Measurements from ENCODE around the gene MAMSTR. TPM values are rescaled to one million over a fixed set of nuclear protein-coding genes. Genes with fewer than 3 reads are reported as not detected.

The MAMSTR gene
- total and polyA plus RNA-seq, 10 of the 15 experiments (the other 5 are each of a cell fraction or from before 2014, with no cell fraction given): 0.04 to 0.73 (median 0.31) TPM; not detected in 1

DNA sequence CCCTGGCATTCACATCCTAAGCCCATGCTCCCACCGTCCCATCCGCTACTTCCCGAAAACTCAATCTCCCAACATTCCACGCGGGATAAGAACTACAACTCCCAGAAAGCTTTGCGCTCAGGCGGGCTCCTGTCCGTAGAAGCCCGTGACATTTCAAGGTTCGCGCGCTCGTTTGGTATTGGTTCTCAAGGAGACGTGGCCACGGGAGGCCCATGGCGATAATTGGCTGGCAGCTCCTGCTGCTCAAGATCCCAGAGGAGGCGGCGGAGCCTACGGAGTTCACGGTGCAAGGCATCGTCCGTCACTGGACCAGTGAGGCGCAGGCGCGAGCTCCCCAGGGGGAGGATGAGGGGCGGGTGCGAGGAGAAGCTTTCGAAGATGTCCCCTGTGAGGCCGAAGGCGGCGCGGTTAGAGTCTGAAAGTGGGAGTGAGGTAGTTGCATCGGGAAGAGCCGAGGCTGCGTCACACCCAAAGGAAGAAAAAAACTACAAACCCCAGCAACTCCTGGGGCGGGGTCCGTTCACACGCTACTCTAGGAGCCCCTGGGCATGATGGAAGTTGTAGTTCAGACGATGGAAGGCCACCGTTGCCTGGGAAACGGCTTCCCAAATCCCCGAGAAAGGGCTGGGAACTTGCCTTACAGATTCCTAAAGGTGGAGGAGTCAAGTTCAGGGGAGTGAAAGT is 1.2 kb upstream of the MAMSTR start (continued):
- TF ChIP-seq ZNF217 (IDR thresholded peaks at IDR 0.05) (no peak), CREB1 (IDR thresholded peaks at IDR 0.05; ENCODE audit: low read depth) (peak; percentile 84), ZZZ3 (IDR thresholded peaks at IDR 0.05; ENCODE audit: control insufficient read depth, insufficient read length, low read depth) (no peak), TBL1XR1 (IDR thresholded peaks at IDR 0.05; ENCODE audit: low read depth, low read length) (peak; percentile 23; the same call in 1 of the 2 replicates), KAT2A (conservative IDR thresholded peaks at IDR 0.05; ENCODE audit: control insufficient read depth, low read depth, low read length) (no peak), RB1 (IDR thresholded peaks at IDR 0.05; ENCODE audit: borderline replicate concordance) (0 out of 2 replicates have a peak, but pooled peaks have one; percentile 48), JUND (IDR thresholded peaks at IDR 0.05; ENCODE audit: low read depth, low read length) (no peak), TARDBP (IDR thresholded peaks at IDR 0.05; ENCODE audit: borderline replicate concordance) (peak; percentile 95), DPF2 (IDR thresholded peaks at IDR 0.05) (peak; percentile 61), POU2F2 (IDR thresholded peaks at IDR 0.05; ENCODE audit: borderline replicate concordance, low read depth, low read length) (peak; percentile 12; the same call in 2 of the 3 replicates), ZSCAN29 (IDR thresholded peaks at IDR 0.05) (no peak), MXI1 (IDR thresholded peaks at IDR 0.05; ENCODE audit: low read depth, low read length) (peak; percentile 49), SMAD5 (IDR thresholded peaks at IDR 0.05; ENCODE audit: low read depth) (no peak)
- TF ChIP-seq, protein P1, sequence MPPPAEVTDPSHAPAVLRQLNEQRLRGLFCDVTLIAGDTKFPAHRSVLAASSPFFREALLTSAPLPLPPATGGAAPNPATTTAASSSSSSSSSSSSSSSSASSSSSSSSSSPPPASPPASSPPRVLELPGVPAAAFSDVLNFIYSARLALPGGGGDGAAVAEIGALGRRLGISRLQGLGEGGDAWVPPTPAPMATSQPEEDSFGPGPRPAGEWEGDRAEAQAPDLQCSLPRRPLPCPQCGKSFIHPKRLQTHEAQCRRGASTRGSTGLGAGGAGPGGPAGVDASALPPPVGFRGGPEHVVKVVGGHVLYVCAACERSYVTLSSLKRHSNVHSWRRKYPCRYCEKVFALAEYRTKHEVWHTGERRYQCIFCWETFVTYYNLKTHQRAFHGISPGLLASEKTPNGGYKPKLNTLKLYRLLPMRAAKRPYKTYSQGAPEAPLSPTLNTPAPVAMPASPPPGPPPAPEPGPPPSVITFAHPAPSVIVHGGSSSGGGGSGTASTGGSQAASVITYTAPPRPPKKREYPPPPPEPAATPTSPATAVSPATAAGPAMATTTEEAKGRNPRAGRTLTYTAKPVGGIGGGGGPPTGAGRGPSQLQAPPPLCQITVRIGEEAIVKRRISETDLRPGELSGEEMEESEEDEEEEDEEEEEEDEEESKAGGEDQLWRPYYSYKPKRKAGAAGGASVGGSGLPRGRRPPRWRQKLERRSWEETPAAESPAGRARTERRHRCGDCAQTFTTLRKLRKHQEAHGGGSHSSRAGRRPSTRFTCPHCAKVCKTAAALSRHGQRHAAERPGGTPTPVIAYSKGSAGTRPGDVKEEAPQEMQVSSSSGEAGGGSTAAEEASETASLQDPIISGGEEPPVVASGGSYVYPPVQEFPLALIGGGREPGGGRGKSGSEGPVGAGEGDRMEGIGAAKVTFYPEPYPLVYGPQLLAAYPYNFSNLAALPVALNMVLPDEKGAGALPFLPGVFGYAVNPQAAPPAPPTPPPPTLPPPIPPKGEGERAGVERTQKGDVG (CRISPR knock-in tag; IDR thresholded peaks at IDR 0.05): no peak
- TF ChIP-seq, protein P2, sequence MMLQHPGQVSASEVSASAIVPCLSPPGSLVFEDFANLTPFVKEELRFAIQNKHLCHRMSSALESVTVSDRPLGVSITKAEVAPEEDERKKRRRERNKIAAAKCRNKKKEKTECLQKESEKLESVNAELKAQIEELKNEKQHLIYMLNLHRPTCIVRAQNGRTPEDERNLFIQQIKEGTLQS (IDR thresholded peaks at IDR 0.05; ENCODE audit: borderline replicate concordance, extremely low read depth, low read depth, low read length): peak; percentile 41; the same call in 1 of the 2 replicates
- TF ChIP-seq, protein P3, sequence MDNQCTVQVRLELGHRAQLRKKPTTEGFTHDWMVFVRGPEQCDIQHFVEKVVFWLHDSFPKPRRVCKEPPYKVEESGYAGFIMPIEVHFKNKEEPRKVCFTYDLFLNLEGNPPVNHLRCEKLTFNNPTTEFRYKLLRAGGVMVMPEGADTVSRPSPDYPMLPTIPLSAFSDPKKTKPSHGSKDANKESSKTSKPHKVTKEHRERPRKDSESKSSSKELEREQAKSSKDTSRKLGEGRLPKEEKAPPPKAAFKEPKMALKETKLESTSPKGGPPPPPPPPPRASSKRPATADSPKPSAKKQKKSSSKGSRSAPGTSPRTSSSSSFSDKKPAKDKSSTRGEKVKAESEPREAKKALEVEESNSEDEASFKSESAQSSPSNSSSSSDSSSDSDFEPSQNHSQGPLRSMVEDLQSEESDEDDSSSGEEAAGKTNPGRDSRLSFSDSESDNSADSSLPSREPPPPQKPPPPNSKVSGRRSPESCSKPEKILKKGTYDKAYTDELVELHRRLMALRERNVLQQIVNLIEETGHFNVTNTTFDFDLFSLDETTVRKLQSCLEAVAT (IDR thresholded peaks at IDR 0.05): 0 out of 2 replicates have a peak, but pooled peaks have one; percentile 22
- TF ChIP-seq, protein P4, sequence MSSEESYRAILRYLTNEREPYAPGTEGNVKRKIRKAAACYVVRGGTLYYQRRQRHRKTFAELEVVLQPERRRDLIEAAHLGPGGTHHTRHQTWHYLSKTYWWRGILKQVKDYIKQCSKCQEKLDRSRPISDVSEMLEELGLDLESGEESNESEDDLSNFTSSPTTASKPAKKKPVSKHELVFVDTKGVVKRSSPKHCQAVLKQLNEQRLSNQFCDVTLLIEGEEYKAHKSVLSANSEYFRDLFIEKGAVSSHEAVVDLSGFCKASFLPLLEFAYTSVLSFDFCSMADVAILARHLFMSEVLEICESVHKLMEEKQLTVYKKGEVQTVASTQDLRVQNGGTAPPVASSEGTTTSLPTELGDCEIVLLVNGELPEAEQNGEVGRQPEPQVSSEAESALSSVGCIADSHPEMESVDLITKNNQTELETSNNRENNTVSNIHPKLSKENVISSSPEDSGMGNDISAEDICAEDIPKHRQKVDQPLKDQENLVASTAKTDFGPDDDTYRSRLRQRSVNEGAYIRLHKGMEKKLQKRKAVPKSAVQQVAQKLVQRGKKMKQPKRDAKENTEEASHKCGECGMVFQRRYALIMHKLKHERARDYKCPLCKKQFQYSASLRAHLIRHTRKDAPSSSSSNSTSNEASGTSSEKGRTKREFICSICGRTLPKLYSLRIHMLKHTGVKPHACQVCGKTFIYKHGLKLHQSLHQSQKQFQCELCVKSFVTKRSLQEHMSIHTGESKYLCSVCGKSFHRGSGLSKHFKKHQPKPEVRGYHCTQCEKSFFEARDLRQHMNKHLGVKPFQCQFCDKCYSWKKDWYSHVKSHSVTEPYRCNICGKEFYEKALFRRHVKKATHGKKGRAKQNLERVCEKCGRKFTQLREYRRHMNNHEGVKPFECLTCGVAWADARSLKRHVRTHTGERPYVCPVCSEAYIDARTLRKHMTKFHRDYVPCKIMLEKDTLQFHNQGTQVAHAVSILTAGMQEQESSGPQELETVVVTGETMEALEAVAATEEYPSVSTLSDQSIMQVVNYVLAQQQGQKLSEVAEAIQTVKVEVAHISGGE (CRISPR knock-in tag; IDR thresholded peaks at IDR 0.05): no peak
